SK-N-SH (cell line): ENCODE data around the gene CDH23.

Source experiments
- ELF1 ChIP-seq: IDR thresholded peaks from 2 replicates; pipeline ENCODE4 v1.4.0; 2012
- EP300 ChIP-seq, 2 experiments: IDR thresholded peaks; 2 replicates each; pipeline versions ENCODE4 v1.4.0 to v1.6.1; 2012; ENCODE audit warnings: borderline replicate concordance in 1 of 2, low read depth in 1 of 2, low read length in 1 of 2
- EZH2phosphoT487 ChIP-seq: fragments of 200-600 bp; sonication (generic); IDR thresholded peaks from 2 replicates; pipeline ENCODE4 v1.6.1; 2017; ENCODE audit warnings: low read depth, mixed run types, mild to moderate bottlenecking, antibody characterized with exemption, moderate library complexity, borderline replicate concordance
- FOXM1 ChIP-seq: IDR thresholded peaks from 2 replicates; pipeline ENCODE4 v1.4.0; 2012; ENCODE audit warnings: low read depth, mild to moderate bottlenecking
- GABPA ChIP-seq: IDR thresholded peaks from 2 replicates; pipeline ENCODE4 v1.4.0; 2012; ENCODE audit warnings: low read depth, mild to moderate bottlenecking
- NFIC ChIP-seq: IDR thresholded peaks from 2 replicates; pipeline ENCODE4 v1.4.0; 2012; ENCODE audit warnings: borderline replicate concordance
- SIN3A ChIP-seq: IDR thresholded peaks from 2 replicates; pipeline ENCODE4 v1.6.1; 2012; ENCODE audit warnings: low read depth, mild to moderate bottlenecking, low read length, moderate library complexity, borderline replicate concordance
- SMC3 ChIP-seq: IDR thresholded peaks from 2 replicates; pipeline ENCODE4 v1.6.1; 2012; ENCODE audit warnings: low read depth, low read length, improper control_type of control experiment
- USF2 ChIP-seq: fragments of 150-350 bp; IDR thresholded peaks from 2 replicates; pipeline ENCODE4 v1.6.1; 2017; ENCODE audit warnings: antibody characterized with exemption, low read length, low read depth, borderline replicate concordance
- TF ChIP-seq, protein P1 (sequence below): fragments of 200-600 bp; sonication (generic); IDR thresholded peaks from 2 replicates; pipeline ENCODE4 v1.6.1; 2017; ENCODE audit warnings: antibody characterized with exemption, mild to moderate bottlenecking, moderate library complexity

DNA sequence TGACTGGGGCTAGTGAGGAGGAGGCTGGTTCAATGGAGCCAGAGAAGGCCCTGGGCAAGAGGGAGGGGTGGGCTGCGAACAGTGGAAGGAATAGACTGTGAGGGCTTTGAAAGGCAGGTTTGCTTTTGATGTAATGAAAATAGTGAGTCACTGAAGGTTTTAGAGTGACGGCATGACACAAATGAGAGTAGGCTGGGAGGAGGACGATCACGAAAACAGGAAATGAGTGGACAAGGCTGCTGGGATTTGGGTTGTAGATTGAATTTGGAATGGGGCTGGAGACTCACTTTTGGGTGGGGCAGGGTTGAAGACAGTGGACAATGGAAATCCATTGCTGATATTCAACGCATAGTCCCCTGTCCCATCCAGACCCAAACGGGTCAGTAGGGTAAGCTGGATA, 139.6 kb downstream of the CDH23 start:
- TF ChIP-seq, protein P1, sequence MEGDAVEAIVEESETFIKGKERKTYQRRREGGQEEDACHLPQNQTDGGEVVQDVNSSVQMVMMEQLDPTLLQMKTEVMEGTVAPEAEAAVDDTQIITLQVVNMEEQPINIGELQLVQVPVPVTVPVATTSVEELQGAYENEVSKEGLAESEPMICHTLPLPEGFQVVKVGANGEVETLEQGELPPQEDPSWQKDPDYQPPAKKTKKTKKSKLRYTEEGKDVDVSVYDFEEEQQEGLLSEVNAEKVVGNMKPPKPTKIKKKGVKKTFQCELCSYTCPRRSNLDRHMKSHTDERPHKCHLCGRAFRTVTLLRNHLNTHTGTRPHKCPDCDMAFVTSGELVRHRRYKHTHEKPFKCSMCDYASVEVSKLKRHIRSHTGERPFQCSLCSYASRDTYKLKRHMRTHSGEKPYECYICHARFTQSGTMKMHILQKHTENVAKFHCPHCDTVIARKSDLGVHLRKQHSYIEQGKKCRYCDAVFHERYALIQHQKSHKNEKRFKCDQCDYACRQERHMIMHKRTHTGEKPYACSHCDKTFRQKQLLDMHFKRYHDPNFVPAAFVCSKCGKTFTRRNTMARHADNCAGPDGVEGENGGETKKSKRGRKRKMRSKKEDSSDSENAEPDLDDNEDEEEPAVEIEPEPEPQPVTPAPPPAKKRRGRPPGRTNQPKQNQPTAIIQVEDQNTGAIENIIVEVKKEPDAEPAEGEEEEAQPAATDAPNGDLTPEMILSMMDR: no peak
- TF ChIP-seq EP300 (IDR thresholded peaks at IDR 0.05; ENCODE audit: borderline replicate concordance in 1 of 2, low read depth in 1 of 2, low read length in 1 of 2) (no peak), SIN3A (no peak), ELF1 (no peak), EZH2phosphoT487 (no peak), USF2 (no peak), GABPA (no peak), FOXM1 (no peak), NFIC (no peak), SMC3 (no peak)
